ENCODE results near the gene AGAP1. TPM values are rescaled to one million over a fixed set of nuclear protein-coding genes. Genes with fewer than 3 reads are reported as not detected.

Gene AGAP1
- total RNA-seq, 1 experiment from 2014 or later: 25.8 TPM

- Histone ChIP-seq H3K56ac (ENCODE audit: insufficient read length, low read depth, low read length) (no peak overlapping the region), H3K27me3 (ENCODE audit: insufficient read depth, low read length) (no peaks in the 10 kb centered on the region), H2BK5ac (ENCODE audit: insufficient read length, low read length) (no peak overlapping the region), H3K4me1 (ENCODE audit: insufficient read depth, low read length) (peaks cover 14% of the 10 kb centered on the region; the same call in 1 of the 2 replicates), H2AFZ (ENCODE audit: low read length) (no peak overlapping the region), H3K14ac (ENCODE audit: insufficient read depth, low read length) (no peak overlapping the region; the same call in 1 of the 2 replicates), H3K9ac (ENCODE audit: extremely low read depth, insufficient read length, low read length) (no peak overlapping the region), H3T11ph (ENCODE audit: low read length) (no peak overlapping the region), H2AK5ac (ENCODE audit: insufficient read length, low read length) (no peak overlapping the region), H4K20me1 (ENCODE audit: control insufficient read depth, insufficient read depth, insufficient read length) (no peaks in the 10 kb centered on the region), H3K4ac (ENCODE audit: low read depth, low read length) (no peak overlapping the region), H4K5ac (ENCODE audit: insufficient read length, low read depth, low read length) (no peak overlapping the region), H4K8ac (replicated peaks; ENCODE audit: insufficient read length, low read depth, low read length) (no peak overlapping the region), H3K79me1 (ENCODE audit: insufficient read depth, low read depth, low read length, poor library complexity, severe bottlenecking) (peaks cover 3% of the 10 kb centered on the region), H3K79me2 (ENCODE audit: insufficient read depth, low read length) (peaks cover 2% of the 10 kb centered on the region; the same call in 1 of the 2 replicates), H3K23me2 (ENCODE audit: insufficient read length, low read depth, low read length, poor library complexity, severe bottlenecking) (no peaks in the 10 kb centered on the region), H2BK12ac (ENCODE audit: insufficient read length, low read depth, low read length) (no peak overlapping the region), H2BK15ac (ENCODE audit: low read depth, low read length) (no peak overlapping the region), H3K18ac (ENCODE audit: insufficient read length, low read depth, low read length) (no peak overlapping the region), H3K23ac (ENCODE audit: insufficient read length, low read depth, low read length) (no peak overlapping the region), H3K9me3 (ENCODE audit: control insufficient read depth, low read depth, low read length) (no peaks in the 10 kb centered on the region), H2BK20ac (ENCODE audit: low read depth, low read length, poor library complexity, severe bottlenecking) (no peak overlapping the region), H4K91ac (ENCODE audit: insufficient read length, low read depth, low read length) (no peak overlapping the region), H3K27ac (ENCODE audit: insufficient read length, low read depth, low read length) (no peak overlapping the region), H2BK120ac (ENCODE audit: low read depth, low read length, poor library complexity, severe bottlenecking) (no peak overlapping the region), H3K4me2 (ENCODE audit: insufficient read depth, insufficient read length, low read length) (no peak overlapping the region)
- peaks cover 2% of the 10 kb centered on the region; the same call in 1 of the 2 replicates for H3K27me3 Mint-ChIP-seq (ENCODE audit: low read depth)
- H3K36me3 Mint-ChIP-seq (ENCODE audit: insufficient read depth in 1 of 3, low read depth in 3 of 3): no peaks in the 10 kb centered on the region; a peak in 1 of 7 replicates
- H3K27ac Mint-ChIP-seq: no peak overlapping the region
- peak overlapping the region in 1 of 2 experiments; percentile 48; a peak in 2 of 5 replicates for H3K4me3 Mint-ChIP-seq
- no peak for DNase-seq
- WGBS (ENCODE audit: extremely low coverage, insufficient read length, low lambda C conversion rate): no CpG with 5 or more reads among the region's 10 CpGs
- H3K9me3 Mint-ChIP-seq: no peaks in the 10 kb centered on the region
- TF ChIP-seq CTCF (conservative IDR thresholded peaks at IDR 0.05): no peak
- peaks cover 33 to 44% of the 10 kb centered on the region in 2 experiments for H3K4me1 Mint-ChIP-seq
Measured at GRCh38 chr2:235703711-235704295, 210.0 kb downstream of the AGAP1 start.

All from H9 (cell line).